Cardiac fibroblast (primary cell): ENCODE data around the gene CYTH2.

Experiments
- DNase-seq, 2 donors: peaks; one replicate each; pipeline versions ENCODE4 v3.0.0 to v3.0.0-alpha.2; 2010; ENCODE audit warnings: low read depth in 2 of 2
- H3K4me3 ChIP-seq, 2 donors: replicated peaks in 1 of 2; 1 replicate in 1 of 2; 2 replicates in 1 of 2; pipeline ENCODE4 v1.5.1; 2011; ENCODE audit warnings: low read depth in 2 of 2, low read length in 2 of 2, mild to moderate bottlenecking in 2 of 2, moderate library complexity in 1 of 2
- TF ChIP-seq, protein P1 (sequence below): IDR thresholded peaks from one replicate; pipeline ENCODE4 v1.5.1; 2011; ENCODE audit warnings: low read depth, mild to moderate bottlenecking, low read length, inconsistent platforms

The CYTH2 gene

DNA sequence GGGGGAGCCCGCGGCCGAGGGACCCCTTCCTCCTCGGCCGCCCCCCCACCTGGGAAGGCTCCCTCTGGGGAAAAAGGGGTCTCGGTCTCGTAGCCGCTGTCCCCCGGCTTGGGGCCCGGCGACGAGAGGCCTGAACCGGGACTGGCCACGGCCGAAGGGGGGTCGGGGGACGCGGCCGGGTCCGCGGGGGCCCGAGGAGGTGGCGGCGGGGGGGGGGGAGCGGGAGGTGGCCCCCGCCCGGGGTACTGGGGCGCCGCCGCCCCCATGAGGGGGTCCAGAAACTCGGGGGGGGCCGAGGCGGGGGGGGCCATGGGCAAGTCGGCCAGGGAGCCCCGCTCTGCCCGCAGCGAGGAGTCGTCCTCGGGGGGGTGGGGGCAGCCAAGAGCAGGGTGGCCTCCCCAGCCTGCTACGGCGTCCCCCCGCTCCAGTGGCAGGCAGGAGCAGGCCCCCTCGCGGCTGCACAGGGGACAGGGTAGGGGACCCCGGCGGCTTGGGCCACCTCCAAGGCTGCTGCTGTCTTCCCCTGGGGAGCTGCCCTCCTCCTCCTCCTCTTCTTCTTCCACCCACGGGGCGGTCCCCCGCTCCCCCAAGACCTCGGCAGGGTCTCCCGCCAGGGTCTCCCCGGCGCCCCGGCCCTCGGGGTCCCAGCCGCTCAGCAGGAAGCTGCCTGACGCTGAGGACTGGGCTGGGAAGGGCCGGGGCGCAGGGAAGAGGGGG lies 29.6 kb downstream of the CYTH2 start:
- TF ChIP-seq, protein P1, sequence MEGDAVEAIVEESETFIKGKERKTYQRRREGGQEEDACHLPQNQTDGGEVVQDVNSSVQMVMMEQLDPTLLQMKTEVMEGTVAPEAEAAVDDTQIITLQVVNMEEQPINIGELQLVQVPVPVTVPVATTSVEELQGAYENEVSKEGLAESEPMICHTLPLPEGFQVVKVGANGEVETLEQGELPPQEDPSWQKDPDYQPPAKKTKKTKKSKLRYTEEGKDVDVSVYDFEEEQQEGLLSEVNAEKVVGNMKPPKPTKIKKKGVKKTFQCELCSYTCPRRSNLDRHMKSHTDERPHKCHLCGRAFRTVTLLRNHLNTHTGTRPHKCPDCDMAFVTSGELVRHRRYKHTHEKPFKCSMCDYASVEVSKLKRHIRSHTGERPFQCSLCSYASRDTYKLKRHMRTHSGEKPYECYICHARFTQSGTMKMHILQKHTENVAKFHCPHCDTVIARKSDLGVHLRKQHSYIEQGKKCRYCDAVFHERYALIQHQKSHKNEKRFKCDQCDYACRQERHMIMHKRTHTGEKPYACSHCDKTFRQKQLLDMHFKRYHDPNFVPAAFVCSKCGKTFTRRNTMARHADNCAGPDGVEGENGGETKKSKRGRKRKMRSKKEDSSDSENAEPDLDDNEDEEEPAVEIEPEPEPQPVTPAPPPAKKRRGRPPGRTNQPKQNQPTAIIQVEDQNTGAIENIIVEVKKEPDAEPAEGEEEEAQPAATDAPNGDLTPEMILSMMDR, result no peak
- H3K4me3 ChIP-seq, result no peak overlapping the region
- no peak for DNase-seq

DNA sequence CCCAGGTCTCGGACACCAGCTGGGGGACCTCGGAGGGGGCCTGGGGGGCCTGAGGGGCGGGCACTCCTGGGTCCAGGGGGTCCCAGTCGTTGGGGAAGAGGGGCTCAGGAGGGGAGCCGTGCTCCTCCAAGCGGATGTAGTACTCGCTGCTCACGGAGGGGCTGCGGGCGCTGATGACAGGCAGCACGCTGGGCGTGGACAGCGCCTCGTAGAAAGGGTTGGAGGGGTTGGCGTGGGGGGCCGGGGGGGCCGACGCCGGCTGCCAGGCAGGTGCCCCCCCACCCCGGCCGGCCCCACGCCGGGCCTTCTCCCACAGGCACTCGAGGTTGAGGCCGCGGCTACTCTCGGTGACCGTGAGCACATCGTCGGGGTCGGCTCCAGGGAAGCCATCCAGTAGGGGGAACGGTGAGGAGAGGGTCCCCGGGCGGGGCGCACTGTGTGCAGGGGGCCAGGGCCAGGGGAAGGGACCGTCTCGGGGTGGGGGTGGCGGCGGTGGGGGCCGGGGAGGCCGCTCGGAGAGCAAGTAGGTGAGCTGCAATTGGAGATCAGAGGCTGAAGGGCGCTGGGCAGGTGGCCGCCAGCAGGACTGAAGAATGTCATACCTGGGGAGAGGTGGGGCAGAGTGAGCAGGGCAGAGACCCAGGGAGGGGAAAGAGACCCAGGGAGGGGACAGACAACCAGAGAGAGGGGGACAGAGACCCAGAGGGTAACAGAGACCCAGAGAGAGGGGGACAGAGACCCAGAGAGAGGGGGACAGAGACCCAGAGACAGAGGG lies 30.3 kb downstream of the CYTH2 start:
- H3K4me3 ChIP-seq, result no peak overlapping the region
- DNase-seq, result no peak
- TF ChIP-seq, protein P1, result no peak

DNA sequence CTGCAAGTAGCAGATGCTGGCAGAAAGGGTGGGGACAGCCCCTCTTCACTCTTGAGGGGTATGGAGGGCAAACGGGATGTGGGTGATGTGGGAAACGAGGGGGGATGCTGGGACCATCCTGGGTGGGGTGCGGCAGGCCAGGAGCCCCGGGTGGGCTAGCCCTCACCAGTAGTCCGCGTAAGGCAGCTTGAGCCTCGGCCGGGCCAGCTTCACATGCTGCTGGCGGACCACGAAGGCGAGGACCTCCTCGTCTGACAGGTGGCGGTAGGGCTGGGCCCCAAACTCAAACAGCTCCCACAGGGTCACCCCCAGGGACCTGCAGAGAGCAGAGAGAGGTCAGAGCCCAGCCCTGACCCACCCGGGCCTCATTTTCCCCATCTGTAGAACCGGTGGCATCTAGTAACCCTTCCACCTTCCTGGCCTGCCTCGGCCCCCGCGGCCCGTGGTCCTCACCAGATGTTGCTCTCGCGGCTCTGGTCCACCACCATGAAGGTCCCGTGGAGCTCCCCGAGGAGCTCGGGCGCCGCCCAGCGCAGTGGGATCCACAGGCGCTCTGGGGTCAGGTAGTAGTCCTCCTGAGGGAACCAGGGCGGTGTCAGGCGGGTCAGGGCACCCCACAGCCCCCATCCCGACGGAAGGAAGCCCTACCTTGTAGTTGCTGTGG lies 31.8 kb downstream of the CYTH2 start:
- TF ChIP-seq, protein P1, result no peak
- DNase-seq, result no peak
- no peak overlapping the region for H3K4me3 ChIP-seq

GRCh38 chr19:48501494-48502349 lies 32.6 kb downstream of the CYTH2 start:
- TF ChIP-seq, protein P1, result no peak
- no peak overlapping the region for H3K4me3 ChIP-seq
- peak; percentile 25 to 46 for DNase-seq

GRCh38 chr19:48502350-48503018 lies 33.3 kb downstream of the CYTH2 start:
- TF ChIP-seq, protein P1, result no peak
- H3K4me3 ChIP-seq, result no peak overlapping the region
- no peak for DNase-seq
